Left renal cortex interstitium (tissue), 4 donors: ENCODE results near the gene SNRPD2. TPM values are rescaled to one million over a fixed set of nuclear protein-coding genes. Genes with fewer than 3 reads are reported as not detected.

Experiments used
- polyA plus RNA-seq, 4 donors: library from polyadenylated mRNA; unstranded; fragments of 120-200 nt; gene quantifications; one replicate each; pipeline ENCODE4 v1.2.1, GENCODE V29; 2013; ENCODE audit not compliant: insufficient read length in 4 of 4

The SNRPD2 gene
- polyA plus RNA-seq, 4 donors: 268 to 441 (median 342) TPM

Other genes starting within 250 kb of the SNRPD2 start
- gene FOSB, start 224.0 kb downstream of the SNRPD2 start, polyA plus RNA-seq: 10 to 100 TPM in 2 of 4 donors, 1 to 10 TPM in 2; 3.2 to 83.2 (median 8.8) TPM
- gene RTN2, start 194.9 kb downstream of the SNRPD2 start, polyA plus RNA-seq: 1 to 10 TPM; 7.2 to 9.6 (median 8.8) TPM
- under 1 TPM; 0.22 to 0.62 (median 0.34) TPM for gene PPM1N, start 193.5 kb downstream of the SNRPD2 start, polyA plus RNA-seq
- 10 to 100 TPM; 46.7 to 61.9 (median 48.8) TPM for gene VASP, start 184.5 kb downstream of the SNRPD2 start, polyA plus RNA-seq
- gene OPA3, start 107.2 kb downstream of the SNRPD2 start, polyA plus RNA-seq: 10 to 100 TPM in 3 of 4 donors, 1 to 10 TPM in 1; 9.7 to 13.3 (median 10.6) TPM
- gene GPR4, start 89.7 kb downstream of the SNRPD2 start, polyA plus RNA-seq: 1 to 10 TPM; 3.7 to 5.4 (median 4.2) TPM
- gene EML2, start 52.6 kb downstream of the SNRPD2 start, polyA plus RNA-seq: 10 to 100 TPM; 17.7 to 30.8 (median 23.5) TPM
- gene GIPR, start 23.7 kb downstream of the SNRPD2 start, polyA plus RNA-seq: 1 to 10 TPM in 2 of 4 donors, under 1 TPM in 2; 0.59 to 1.8 (median 0.89) TPM
- 10 to 100 TPM in 2 of 4 donors, 1 to 10 TPM in 2; 7.2 to 13.5 (median 10.8) TPM for gene QPCTL, start 713 bp upstream of the SNRPD2 start, polyA plus RNA-seq
- gene FBXO46, start 38.9 kb upstream of the SNRPD2 start, polyA plus RNA-seq: 10 to 100 TPM; 10.7 to 24.0 (median 20.3) TPM
- gene MEIOSIN, start 41.5 kb upstream of the SNRPD2 start, polyA plus RNA-seq: not detected
- gene SIX5, start 77.3 kb upstream of the SNRPD2 start, polyA plus RNA-seq: 10 to 100 TPM; 13.6 to 38.5 (median 27.7) TPM
- 10 to 100 TPM; 33.4 to 74.4 (median 54.6) TPM for gene DMPK, start 90.5 kb upstream of the SNRPD2 start, polyA plus RNA-seq
- 10 to 100 TPM; 24.1 to 56.1 (median 39.9) TPM for gene DMWD, start 100.9 kb upstream of the SNRPD2 start, polyA plus RNA-seq
- not detected for gene RSPH6A, start 123.4 kb upstream of the SNRPD2 start, polyA plus RNA-seq
- gene SYMPK, start 171.2 kb upstream of the SNRPD2 start, polyA plus RNA-seq: 10 to 100 TPM; 49.5 to 80.1 (median 67.0) TPM
- gene FOXA3, start 172.4 kb upstream of the SNRPD2 start, polyA plus RNA-seq: under 1 TPM; 0.40 to 0.60 (median 0.50) TPM
- 10 to 100 TPM; 16.5 to 33.7 (median 25.1) TPM for gene IRF2BP1, start 194.2 kb upstream of the SNRPD2 start, polyA plus RNA-seq
- 1 to 10 TPM; 3.7 to 7.2 (median 5.8) TPM for gene MYPOP, start 210.7 kb upstream of the SNRPD2 start, polyA plus RNA-seq
- not detected for gene NANOS2, start 222.8 kb upstream of the SNRPD2 start, polyA plus RNA-seq